ENCODE measurements around the gene ZC3H10.
"Not testable (repeated sequence)": the region's sequence is repeated elsewhere in the genome, so short reads cannot be mapped to it uniquely, and the experiment has no call there.

ZC3H10 gene

DNA sequence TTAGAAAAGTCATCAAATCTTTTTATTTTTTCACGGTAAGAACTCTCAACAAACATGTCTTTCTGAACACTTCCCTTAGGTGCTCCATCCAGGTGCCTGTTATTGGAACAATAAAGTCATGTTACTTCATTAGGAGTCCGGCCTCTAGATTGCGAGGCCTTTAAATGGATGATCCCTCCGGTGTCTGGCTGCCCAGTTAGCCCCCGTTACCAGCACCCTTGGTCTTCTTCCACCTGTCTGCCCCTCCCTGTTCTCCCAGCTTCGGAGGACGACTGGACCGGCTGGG lies 14.3 kb upstream of the ZC3H10 start:
- H3K9me3 ChIP-seq (ENCODE audit: control insufficient read depth in 1 of 2, low read length in 2 of 2): no peaks in the 10 kb centered on the region
- peaks cover 20 to 22% of the 10 kb centered on the region in 2 donors for H3K36me3 ChIP-seq (ENCODE audit: control insufficient read depth in 1 of 2, insufficient read depth in 2 of 2, low read length in 2 of 2)
- H3K4me3 ChIP-seq (ENCODE audit: low read depth in 1 of 2, low read length in 2 of 2): peak overlapping the region; percentile 74 to 77
- H3K27me3 ChIP-seq (ENCODE audit: low read depth, low read length): no peaks in the 10 kb centered on the region
- peaks cover 10 to 28% of the 10 kb centered on the region in 2 donors for H3K4me1 ChIP-seq (ENCODE audit: control insufficient read depth in 1 of 2, insufficient read depth in 2 of 2, low read length in 2 of 2)
- peak overlapping the region; percentile 90 for H3K27ac ChIP-seq (ENCODE audit: low read length)

DNA sequence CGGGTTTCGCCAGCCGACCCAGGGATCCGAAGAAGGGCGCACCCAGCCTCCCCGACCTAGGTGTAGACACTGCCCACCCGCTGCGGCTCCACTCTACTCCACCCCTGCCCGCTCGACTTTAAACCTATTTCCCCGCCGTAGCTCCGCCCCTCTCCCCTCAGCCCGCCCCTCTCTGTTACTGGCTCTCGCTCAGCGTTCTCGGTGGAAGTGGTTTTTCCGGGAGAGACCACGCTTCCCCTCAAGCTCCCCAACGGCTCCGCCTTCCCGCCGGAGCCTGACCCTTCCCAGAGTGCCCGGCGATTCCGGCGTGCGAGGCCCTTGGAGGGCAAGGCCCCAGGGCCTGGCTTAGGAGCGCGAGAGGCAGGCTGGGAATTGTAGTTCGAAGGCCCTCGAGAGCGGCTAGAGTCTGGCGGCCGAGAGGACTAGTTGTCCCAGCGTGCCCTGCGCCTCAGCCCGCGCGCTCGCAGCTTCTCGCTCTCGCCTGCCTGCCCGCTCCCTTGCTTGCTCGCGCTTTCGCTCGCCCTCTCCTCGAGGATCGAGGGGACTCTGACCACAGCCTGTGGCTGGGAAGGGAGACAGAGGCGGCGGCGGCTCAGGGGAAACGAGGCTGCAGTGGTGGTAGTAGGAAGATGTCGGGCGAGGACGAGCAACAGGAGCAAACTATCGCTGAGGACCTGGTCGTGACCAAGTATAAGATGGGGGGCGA lies 13.8 kb upstream of the ZC3H10 start, which contains the start of gene PA2G4:
Gene PA2G4, plus strand, starts transcription at position 451 of the 706 bp plus-strand sequence. Its CDS starts 179 bp downstream, at position 630.
- Histone ChIP-seq H3K27me3 (ENCODE audit: low read depth, low read length) (no peaks in the 10 kb centered on the region), H3K4me3 (ENCODE audit: low read depth in 1 of 2, low read length in 2 of 2) (peak within 1 kb of the TSS; percentile 74 to 77), H3K9me3 (ENCODE audit: control insufficient read depth in 1 of 2, low read length in 2 of 2) (no peaks in the 10 kb centered on the region), H3K4me1 (ENCODE audit: control insufficient read depth in 1 of 2, insufficient read depth in 2 of 2, low read length in 2 of 2) (peaks cover 10 to 28% of the 10 kb centered on the region in 2 donors), H3K36me3 (ENCODE audit: control insufficient read depth in 1 of 2, insufficient read depth in 2 of 2, low read length in 2 of 2) (peaks cover 20 to 25% of the 10 kb centered on the region in 2 donors), H3K27ac (ENCODE audit: low read length) (peak within 1 kb of the TSS; percentile 90)

DNA sequence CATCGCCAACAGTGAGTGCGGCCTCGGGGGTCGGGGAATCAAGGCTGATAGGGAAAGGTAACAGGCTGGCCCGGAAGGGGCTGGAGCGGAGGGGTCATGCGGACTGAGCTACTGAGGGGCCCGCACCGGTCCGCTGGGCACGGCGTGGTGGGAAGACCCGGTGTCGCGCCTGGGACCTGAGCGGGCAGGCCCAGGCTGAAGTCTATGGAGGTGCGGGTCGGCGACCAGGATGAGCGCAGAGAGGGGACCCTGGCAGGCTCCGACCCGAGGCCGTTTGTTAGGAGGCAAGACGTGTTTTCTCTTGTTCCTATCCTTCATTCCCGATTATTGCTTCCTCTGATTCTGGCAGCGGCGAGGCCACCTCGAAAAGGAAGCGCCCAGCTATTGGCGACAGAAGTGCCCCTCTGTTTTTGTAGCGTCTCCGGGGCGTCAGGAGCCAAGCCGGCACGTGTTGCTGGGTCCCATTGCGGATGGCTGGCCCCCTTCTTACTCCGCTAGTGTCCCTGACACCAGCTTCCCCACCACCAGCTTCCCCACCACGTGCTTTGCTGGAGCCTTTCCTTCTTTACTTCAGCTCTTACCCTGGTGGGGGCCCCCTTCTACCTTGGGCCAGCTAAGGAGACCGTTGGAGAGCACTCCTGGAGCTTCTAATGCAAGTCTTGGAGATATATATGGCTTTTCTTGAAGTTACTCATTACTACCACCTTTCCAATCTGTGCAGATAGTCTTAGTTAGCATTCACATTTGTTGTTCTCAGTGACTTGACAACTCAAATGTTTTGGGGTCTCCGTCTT lies 13.1 kb upstream of the ZC3H10 start:
- H3K27me3 ChIP-seq (ENCODE audit: low read depth, low read length): no peaks in the 10 kb centered on the region
- H3K9me3 ChIP-seq (ENCODE audit: control insufficient read depth in 1 of 2, low read length in 2 of 2): no peaks in the 10 kb centered on the region
- H3K4me3 ChIP-seq (ENCODE audit: low read depth in 1 of 2, low read length in 2 of 2): peak overlapping the region; percentile 74 to 77
- peaks cover 10 to 28% of the 10 kb centered on the region in 2 donors for H3K4me1 ChIP-seq (ENCODE audit: control insufficient read depth in 1 of 2, insufficient read depth in 2 of 2, low read length in 2 of 2)
- peaks cover 26 to 32% of the 10 kb centered on the region in 2 donors for H3K36me3 ChIP-seq (ENCODE audit: control insufficient read depth in 1 of 2, insufficient read depth in 2 of 2, low read length in 2 of 2)
- peak overlapping the region; percentile 90 for H3K27ac ChIP-seq (ENCODE audit: low read length)

DNA sequence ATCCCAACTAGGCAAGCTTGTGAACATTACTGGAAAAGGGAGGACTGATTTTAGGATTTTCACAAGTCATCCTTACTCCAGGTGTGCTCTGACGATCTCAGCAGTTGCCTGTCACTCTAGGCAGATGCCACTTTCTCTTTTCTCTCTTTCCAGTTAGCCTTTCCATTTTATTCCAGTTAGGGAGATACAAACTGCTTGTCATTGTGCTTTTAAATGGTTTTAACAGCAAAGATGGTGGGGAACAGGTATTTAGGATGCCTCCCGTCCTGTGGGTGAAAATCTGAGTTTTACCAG lies 12.5 kb upstream of the ZC3H10 start:
- Histone ChIP-seq H3K27ac (ENCODE audit: low read length) (peak overlapping the region; percentile 90), H3K4me1 (ENCODE audit: control insufficient read depth in 1 of 2, insufficient read depth in 2 of 2, low read length in 2 of 2) (peaks cover 10 to 28% of the 10 kb centered on the region in 2 donors), H3K27me3 (ENCODE audit: low read depth, low read length) (no peaks in the 10 kb centered on the region), H3K36me3 (ENCODE audit: control insufficient read depth in 1 of 2, insufficient read depth in 2 of 2, low read length in 2 of 2) (peaks cover 30 to 37% of the 10 kb centered on the region in 2 donors), H3K4me3 (ENCODE audit: low read depth in 1 of 2, low read length in 2 of 2) (peak overlapping the region; percentile 74 to 77), H3K9me3 (ENCODE audit: control insufficient read depth in 1 of 2, low read length in 2 of 2) (no peaks in the 10 kb centered on the region)

DNA sequence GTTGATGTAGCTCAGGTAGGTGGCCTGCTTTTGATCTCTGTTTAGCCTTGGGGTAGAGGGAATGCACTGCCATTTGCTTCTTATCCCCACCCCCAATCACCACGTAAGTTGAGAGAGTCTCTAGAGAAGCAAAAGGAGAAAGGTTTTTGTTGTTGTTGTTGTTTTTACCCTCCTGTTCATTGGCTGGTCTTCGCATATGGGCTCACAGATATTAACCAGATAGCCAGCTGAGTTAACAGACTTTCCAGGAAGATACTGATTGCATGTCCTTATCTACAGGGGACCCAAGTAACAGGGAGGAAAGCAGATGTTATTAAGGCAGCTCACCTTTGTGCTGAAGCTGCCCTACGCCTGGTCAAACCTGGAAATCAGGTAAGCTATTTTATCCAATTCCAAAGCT lies 10.8 kb upstream of the ZC3H10 start:
- H3K36me3 ChIP-seq (ENCODE audit: control insufficient read depth in 1 of 2, insufficient read depth in 2 of 2, low read length in 2 of 2): peaks cover 43 to 52% of the 10 kb centered on the region in 2 donors
- no peak overlapping the region for H3K27ac ChIP-seq (ENCODE audit: low read length)

DNA sequence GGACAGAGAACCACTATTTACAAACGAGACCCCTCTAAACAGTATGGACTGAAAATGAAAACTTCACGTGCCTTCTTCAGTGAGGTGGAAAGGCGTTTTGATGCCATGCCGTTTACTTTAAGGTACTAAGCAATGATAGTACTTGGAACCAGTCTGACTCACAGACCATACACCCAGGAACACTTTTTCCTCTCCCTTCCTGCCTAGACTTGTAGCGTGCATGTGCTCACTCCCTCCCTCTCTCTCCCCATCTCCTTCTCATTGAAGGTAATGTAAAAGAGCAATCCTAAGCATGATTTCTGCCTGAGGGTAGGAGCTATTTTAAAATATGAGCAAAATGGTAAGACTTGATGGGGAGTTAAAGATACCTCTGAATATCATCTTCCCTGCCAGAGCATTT lies 7.5 kb upstream of the ZC3H10 start:
- peaks cover 53 to 66% of the 10 kb centered on the region in 2 donors for H3K36me3 ChIP-seq (ENCODE audit: control insufficient read depth in 1 of 2, insufficient read depth in 2 of 2, low read length in 2 of 2)
- no peaks in the 10 kb centered on the region for H3K9me3 ChIP-seq (ENCODE audit: control insufficient read depth in 1 of 2, low read length in 2 of 2)
- H3K4me3 ChIP-seq (ENCODE audit: low read depth in 1 of 2, low read length in 2 of 2): no peak overlapping the region
- peaks cover 6 to 16% of the 10 kb centered on the region in 2 donors for H3K4me1 ChIP-seq (ENCODE audit: control insufficient read depth in 1 of 2, insufficient read depth in 2 of 2, low read length in 2 of 2)
- no peak overlapping the region for H3K27ac ChIP-seq (ENCODE audit: low read length)
- no peaks in the 10 kb centered on the region for H3K27me3 ChIP-seq (ENCODE audit: low read depth, low read length)

More for the DNA sequence above, 10.8 kb upstream of the ZC3H10 start:
- H3K27me3 ChIP-seq (ENCODE audit: low read depth, low read length): no peaks in the 10 kb centered on the region
- H3K4me3 ChIP-seq (ENCODE audit: low read depth in 1 of 2, low read length in 2 of 2): no peak overlapping the region
- H3K4me1 ChIP-seq (ENCODE audit: control insufficient read depth in 1 of 2, insufficient read depth in 2 of 2, low read length in 2 of 2): peaks cover 10 to 28% of the 10 kb centered on the region in 2 donors
- no peaks in the 10 kb centered on the region for H3K9me3 ChIP-seq (ENCODE audit: control insufficient read depth in 1 of 2, low read length in 2 of 2)

DNA sequence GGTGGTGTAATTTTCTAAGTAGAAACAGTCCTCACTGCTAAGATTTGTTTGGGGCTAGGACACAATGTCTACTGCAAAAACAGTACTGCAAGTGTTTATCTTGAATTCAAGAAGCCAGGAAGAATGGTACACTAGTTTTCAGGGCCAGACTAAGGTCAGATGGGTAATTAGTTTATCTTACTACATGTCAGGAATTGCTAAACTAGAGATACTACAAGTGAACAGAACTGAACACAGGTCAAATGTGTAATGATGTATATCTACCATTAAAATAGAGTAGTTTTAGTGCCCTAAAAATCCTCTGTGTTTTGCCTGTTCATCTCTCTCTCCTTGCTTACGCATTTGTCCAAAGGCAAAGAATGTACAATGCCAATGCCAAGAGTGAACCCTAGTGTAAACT lies 4.0 kb upstream of the ZC3H10 start:
- Histone ChIP-seq H3K27me3 (ENCODE audit: low read depth, low read length) (no peaks in the 10 kb centered on the region), H3K27ac (ENCODE audit: low read length) (no peak overlapping the region), H3K4me3 (ENCODE audit: low read depth in 1 of 2, low read length in 2 of 2) (no peak overlapping the region), H3K4me1 (ENCODE audit: control insufficient read depth in 1 of 2, insufficient read depth in 2 of 2, low read length in 2 of 2) (peaks cover 8 to 14% of the 10 kb centered on the region in 2 donors), H3K9me3 (ENCODE audit: control insufficient read depth in 1 of 2, low read length in 2 of 2) (no peaks in the 10 kb centered on the region), H3K36me3 (ENCODE audit: control insufficient read depth in 1 of 2, insufficient read depth in 2 of 2, low read length in 2 of 2) (peaks cover 34 to 47% of the 10 kb centered on the region in 2 donors)

DNA sequence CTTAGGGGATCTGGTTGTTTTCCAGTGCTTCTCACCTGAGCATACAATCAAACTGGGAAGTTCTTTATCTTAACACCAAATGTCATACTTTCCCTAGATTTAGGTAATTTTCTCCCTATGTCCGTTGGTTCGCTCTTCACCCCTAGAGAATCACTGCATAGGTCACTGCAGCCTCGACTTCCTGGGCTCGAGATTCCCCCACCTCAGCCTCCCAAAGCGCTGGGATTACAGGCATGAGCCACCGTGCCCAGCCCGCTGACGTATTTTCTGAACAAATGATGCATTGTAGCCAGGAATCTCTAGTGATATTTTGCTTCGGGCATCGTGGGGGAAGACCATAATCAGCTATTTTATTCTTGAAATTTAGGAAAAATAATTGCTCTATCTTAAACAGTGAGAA lies 2.7 kb upstream of the ZC3H10 start:
- Histone ChIP-seq H3K36me3 (ENCODE audit: control insufficient read depth in 1 of 2, insufficient read depth in 2 of 2, low read length in 2 of 2) (peaks cover 26 to 37% of the 10 kb centered on the region in 2 donors), H3K4me3 (ENCODE audit: low read depth in 1 of 2, low read length in 2 of 2) (peak overlapping the region; percentile 91 to 99), H3K4me1 (ENCODE audit: control insufficient read depth in 1 of 2, insufficient read depth in 2 of 2, low read length in 2 of 2) (peaks cover 16 to 25% of the 10 kb centered on the region in 2 donors), H3K9me3 (ENCODE audit: control insufficient read depth in 1 of 2, low read length in 2 of 2) (no peaks in the 10 kb centered on the region), H3K27ac (ENCODE audit: low read length) (peak overlapping the region; percentile 100), H3K27me3 (ENCODE audit: low read depth, low read length) (no peaks in the 10 kb centered on the region)

DNA sequence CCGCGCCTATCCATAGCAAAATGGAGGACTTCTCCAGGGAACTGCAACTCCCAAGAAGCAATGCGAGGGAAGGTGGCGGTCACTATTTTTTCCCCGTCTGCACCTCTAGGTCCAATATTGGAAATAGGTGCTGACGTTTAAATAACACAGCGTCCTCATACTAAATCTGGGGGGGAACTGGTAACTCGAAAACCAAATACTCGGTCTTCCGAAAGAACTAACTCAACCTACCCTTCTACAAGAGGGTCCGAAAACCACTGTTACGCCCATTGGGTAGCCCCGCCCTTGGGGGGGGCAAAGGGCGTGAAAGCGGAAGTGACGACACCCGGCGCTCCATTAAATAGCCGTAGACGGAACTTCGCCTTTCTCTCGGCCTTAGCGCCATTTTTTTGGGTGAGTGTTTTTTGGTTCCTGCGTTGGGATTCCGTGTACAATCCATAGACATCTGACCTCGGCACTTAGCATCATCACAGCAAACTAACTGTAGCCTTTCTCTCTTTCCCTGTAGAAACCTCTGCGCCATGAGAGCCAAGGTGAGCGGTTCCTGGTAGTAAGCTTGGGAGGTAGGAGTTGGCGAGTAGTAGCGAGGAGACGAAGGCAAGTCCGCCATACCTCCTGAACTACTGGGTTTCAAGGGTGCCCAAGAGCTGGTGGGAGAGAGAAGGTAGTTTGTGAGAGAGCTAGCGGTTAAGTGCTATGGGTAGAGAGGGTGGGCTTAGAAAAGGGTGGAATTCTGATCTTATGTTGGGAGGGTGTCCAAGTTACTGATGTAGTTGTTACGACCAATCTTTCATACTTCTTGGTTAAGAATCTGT lies 1.6 kb upstream of the ZC3H10 start, which contains the start of gene RPL41:
Gene RPL41, plus strand, starts transcription at position 367 of the 815 bp plus-strand sequence.
- no peaks in the 10 kb centered on the region for H3K27me3 ChIP-seq (ENCODE audit: low read depth, low read length)
- peak within 1 kb of the TSS; percentile 100 for H3K27ac ChIP-seq (ENCODE audit: low read length)
- H3K4me3 ChIP-seq (ENCODE audit: low read depth in 1 of 2, low read length in 2 of 2): peak within 1 kb of the TSS; percentile 91 to 99
- peaks cover 16 to 26% of the 10 kb centered on the region in 2 donors for H3K4me1 ChIP-seq (ENCODE audit: control insufficient read depth in 1 of 2, insufficient read depth in 2 of 2, low read length in 2 of 2)
- peaks cover 25 to 37% of the 10 kb centered on the region in 2 donors for H3K36me3 ChIP-seq (ENCODE audit: control insufficient read depth in 1 of 2, insufficient read depth in 2 of 2, low read length in 2 of 2)
- no peaks in the 10 kb centered on the region for H3K9me3 ChIP-seq (ENCODE audit: control insufficient read depth in 1 of 2, low read length in 2 of 2)

DNA sequence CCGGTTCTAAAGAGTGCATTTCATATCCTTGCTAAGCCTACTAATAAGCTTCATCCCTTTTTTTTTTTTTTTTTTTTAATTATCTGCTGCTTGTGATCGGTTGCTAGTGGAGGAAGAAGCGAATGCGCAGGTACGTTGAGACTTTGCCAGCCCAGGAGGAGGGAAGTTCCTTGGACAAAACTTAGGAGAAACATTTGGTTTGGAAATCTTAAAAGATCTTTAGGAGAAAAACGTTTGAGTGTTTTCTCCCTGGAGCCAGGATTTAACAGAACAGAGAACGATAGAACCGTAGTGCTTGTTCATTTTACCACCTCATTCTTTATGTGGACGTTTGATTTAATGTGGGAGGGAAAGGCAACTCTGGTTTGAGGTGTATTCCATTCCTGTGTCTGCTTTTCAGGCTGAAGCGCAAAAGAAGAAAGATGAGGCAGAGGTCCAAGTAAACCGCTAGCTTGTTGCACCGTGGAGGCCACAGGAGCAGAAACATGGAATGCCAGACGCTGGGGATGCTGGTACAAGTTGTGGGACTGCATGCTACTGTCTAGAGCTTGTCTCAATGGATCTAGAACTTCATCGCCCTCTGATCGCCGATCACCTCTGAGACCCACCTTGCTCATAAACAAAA lies 872 bp upstream of the ZC3H10 start:
- not testable (repeated sequence) for H3K9me3 ChIP-seq (ENCODE audit: control insufficient read depth in 1 of 2, low read length in 2 of 2); H3K27me3 ChIP-seq (ENCODE audit: low read depth, low read length)
- Histone ChIP-seq H3K4me1 (ENCODE audit: control insufficient read depth in 1 of 2, insufficient read depth in 2 of 2, low read length in 2 of 2) (peaks cover 16 to 31% of the 10 kb centered on the region in 2 donors), H3K27ac (ENCODE audit: low read length) (peak overlapping the region; percentile 100), H3K4me3 (ENCODE audit: low read depth in 1 of 2, low read length in 2 of 2) (peak overlapping the region; percentile 91 to 99), H3K36me3 (ENCODE audit: control insufficient read depth in 1 of 2, insufficient read depth in 2 of 2, low read length in 2 of 2) (peaks cover 25 to 38% of the 10 kb centered on the region in 2 donors)

All from muscle layer of duodenum (tissue), 2 donors.